GM19455 (cell line): Measurements from ENCODE around the gene AMACR.
"Not testable (repeated sequence)": the region's sequence is repeated elsewhere in the genome, so short reads cannot be mapped to it uniquely, and the experiment has no call there.

Source experiments
- ATAC-seq: cut with Tn5 transposase; IDR thresholded peaks from one replicate; pipeline ENCODE4 v1.9.1; 2021; ENCODE audit not compliant: unreplicated experiment

The AMACR gene

GRCh38 chr5:33973271-33973670 is 34.6 kb downstream of the AMACR start:
- no peak for ATAC-seq

- ATAC-seq, result peak; percentile 65
Observed at GRCh38 chr5:33969572-33970452, 38.0 kb downstream of the AMACR start.

GRCh38 chr5:33968211-33969005 is 39.4 kb downstream of the AMACR start:
- no peak for ATAC-seq

GRCh38 chr5:33966805-33967204 is 41.0 kb downstream of the AMACR start:
- ATAC-seq, result no peak

- no peak for ATAC-seq
Observed at GRCh38 chr5:33964132-33964700, 43.6 kb downstream of the AMACR start.

- no peak for ATAC-seq
Observed at GRCh38 chr5:33958176-33958575, 49.7 kb downstream of the AMACR start.

GRCh38 chr5:33957577-33958150 is 50.2 kb downstream of the AMACR start:
- no peak for ATAC-seq

GRCh38 chr5:33952175-33952574 is 55.7 kb downstream of the AMACR start:
- not testable (repeated sequence) for ATAC-seq

- no peak for ATAC-seq
Observed at GRCh38 chr5:33944543-33945132, 63.2 kb downstream of the AMACR start.

GRCh38 chr5:33941090-33941489 is 66.8 kb downstream of the AMACR start:
- ATAC-seq, result no peak

GRCh38 chr5:33939556-33940262 is 68.1 kb downstream of the AMACR start:
- ATAC-seq, result no peak

- ATAC-seq, result no peak
Observed at GRCh38 chr5:33938881-33939280, 69.0 kb downstream of the AMACR start.

- no peak for ATAC-seq
Observed at GRCh38 chr5:33938507-33938796, 69.4 kb downstream of the AMACR start.

- no peak for ATAC-seq
Observed at GRCh38 chr5:33937707-33938506, 69.9 kb downstream of the AMACR start.

- no peak for ATAC-seq
Observed at GRCh38 chr5:33937017-33937706, 70.7 kb downstream of the AMACR start.

GRCh38 chr5:33936381-33937016 is 71.4 kb downstream of the AMACR start, which contains the start of gene RXFP3:
TSS of gene RXFP3 (plus strand) at chr5:33936386. CDS start at chr5:33936741, 355 bp downstream.
- no peak for ATAC-seq
